Measurements from ENCODE around the gene GJA10.

GJA10 gene

DNA sequence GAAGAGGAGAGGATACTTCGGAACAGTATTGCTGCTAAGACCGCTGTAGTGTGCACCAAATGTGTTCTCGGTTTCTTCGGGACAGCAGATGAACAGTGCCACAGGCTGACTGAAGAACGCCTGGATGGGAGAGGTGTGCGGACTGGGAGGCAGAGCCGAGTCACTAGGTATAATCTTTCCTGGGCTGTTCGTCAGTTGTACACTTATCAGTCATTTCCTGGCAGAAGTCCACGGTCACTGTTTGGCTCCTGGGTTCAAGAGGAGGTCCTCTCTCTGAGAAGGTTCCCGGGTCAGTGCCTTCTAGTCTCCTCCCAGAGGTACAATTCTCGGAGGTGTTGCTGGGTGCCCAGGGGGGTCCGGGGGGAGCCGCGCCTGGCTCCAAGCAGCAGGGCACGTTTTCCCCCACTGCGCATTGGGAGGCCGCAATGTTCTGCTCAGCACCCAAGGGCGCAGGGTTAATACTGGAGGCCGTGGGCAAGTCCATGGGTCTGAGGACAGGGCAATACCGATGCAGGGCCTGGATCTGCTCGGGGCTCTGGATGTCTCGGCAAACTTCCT lies 38.1 kb downstream of the GJA10 start:
- no peak overlapping the region for H3K4me2 ChIP-seq (ENCODE audit: low read length)
- TF ChIP-seq EZH2phosphoT487 (IDR thresholded peaks at IDR 0.05; ENCODE audit: borderline replicate concordance, low read length), result no peak
- TF ChIP-seq, protein P1, sequence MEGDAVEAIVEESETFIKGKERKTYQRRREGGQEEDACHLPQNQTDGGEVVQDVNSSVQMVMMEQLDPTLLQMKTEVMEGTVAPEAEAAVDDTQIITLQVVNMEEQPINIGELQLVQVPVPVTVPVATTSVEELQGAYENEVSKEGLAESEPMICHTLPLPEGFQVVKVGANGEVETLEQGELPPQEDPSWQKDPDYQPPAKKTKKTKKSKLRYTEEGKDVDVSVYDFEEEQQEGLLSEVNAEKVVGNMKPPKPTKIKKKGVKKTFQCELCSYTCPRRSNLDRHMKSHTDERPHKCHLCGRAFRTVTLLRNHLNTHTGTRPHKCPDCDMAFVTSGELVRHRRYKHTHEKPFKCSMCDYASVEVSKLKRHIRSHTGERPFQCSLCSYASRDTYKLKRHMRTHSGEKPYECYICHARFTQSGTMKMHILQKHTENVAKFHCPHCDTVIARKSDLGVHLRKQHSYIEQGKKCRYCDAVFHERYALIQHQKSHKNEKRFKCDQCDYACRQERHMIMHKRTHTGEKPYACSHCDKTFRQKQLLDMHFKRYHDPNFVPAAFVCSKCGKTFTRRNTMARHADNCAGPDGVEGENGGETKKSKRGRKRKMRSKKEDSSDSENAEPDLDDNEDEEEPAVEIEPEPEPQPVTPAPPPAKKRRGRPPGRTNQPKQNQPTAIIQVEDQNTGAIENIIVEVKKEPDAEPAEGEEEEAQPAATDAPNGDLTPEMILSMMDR (IDR thresholded peaks at IDR 0.05; ENCODE audit: low read depth, low read length, poor library complexity, severe bottlenecking), result no peak
- no peaks in the 10 kb centered on the region for H3K4me1 ChIP-seq (ENCODE audit: control insufficient read depth, low read length)
- no peaks in the 10 kb centered on the region for H3K9me2 ChIP-seq (replicated peaks; ENCODE audit: control insufficient read depth, low read length)
- H3K9me3 ChIP-seq (ENCODE audit: control insufficient read depth, insufficient read depth, low read length), result no peaks in the 10 kb centered on the region
- H4K20me1 ChIP-seq (ENCODE audit: control insufficient read depth, insufficient read depth, low read depth, low read length), result peaks cover 28% of the 10 kb centered on the region
- H3F3A ChIP-seq (ENCODE audit: control insufficient read depth, insufficient read depth), result peaks cover 63% of the 10 kb centered on the region
- H3K36me3 ChIP-seq (ENCODE audit: control insufficient read depth, low read length), result peaks cover 97% of the 10 kb centered on the region
- peaks cover 16% of the 10 kb centered on the region; the same call in 1 of the 2 replicates for H3K79me2 ChIP-seq (ENCODE audit: control insufficient read depth, low read length)
- no peak overlapping the region for H3K4me3 ChIP-seq (ENCODE audit: low read length)
- no peak overlapping the region for H3K27ac ChIP-seq (ENCODE audit: low read depth, low read length)
- H3K27me3 ChIP-seq (ENCODE audit: control insufficient read depth, low read length), result no peaks in the 10 kb centered on the region

DNA sequence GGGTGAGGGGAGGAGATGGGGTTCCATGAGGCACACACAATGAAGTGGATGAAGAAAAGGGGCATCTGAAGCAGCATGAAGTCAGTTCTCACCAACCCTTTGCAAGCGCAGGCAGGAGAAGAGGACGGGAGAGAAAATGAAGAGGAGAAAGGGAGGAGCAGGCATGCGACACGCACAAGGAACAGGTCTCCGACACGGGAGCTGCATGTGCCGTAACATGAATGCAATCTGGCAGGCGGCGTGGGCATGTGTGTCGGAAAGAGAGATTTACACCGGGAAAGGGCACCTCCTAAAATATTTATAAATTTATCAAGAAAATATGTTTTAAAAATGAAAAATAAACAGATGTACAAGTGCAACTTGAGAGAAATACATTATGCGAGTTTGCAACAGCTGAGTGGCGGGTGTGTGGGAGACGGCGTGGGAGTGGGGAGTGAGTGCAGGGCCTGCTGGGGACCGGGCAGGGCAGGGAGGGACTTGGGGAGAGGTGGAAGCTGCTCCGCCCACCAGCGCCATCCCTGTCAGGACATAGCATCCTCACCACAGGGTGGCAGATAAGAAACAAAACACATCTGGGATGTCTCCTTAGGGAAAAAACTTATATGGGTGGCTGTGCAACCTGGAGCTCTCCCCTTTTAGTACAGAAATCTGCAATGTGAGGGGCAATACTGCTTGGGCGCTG lies 40.6 kb downstream of the GJA10 start:
- Histone ChIP-seq H3K9me3 (ENCODE audit: control insufficient read depth, insufficient read depth, low read length) (no peaks in the 10 kb centered on the region), H3K27ac (ENCODE audit: low read depth, low read length) (no peak overlapping the region), H3K4me1 (ENCODE audit: control insufficient read depth, low read length) (no peaks in the 10 kb centered on the region), H3K9me2 (replicated peaks; ENCODE audit: control insufficient read depth, low read length) (no peaks in the 10 kb centered on the region), H3K4me3 (ENCODE audit: low read length) (no peak overlapping the region), H3F3A (ENCODE audit: control insufficient read depth, insufficient read depth) (peaks cover 52% of the 10 kb centered on the region), H3K79me2 (ENCODE audit: control insufficient read depth, low read length) (peaks cover 29% of the 10 kb centered on the region), H4K20me1 (ENCODE audit: control insufficient read depth, insufficient read depth, low read depth, low read length) (peaks cover 33% of the 10 kb centered on the region), H3K27me3 (ENCODE audit: control insufficient read depth, low read length) (no peaks in the 10 kb centered on the region), H3K36me3 (ENCODE audit: control insufficient read depth, low read length) (peaks cover 96% of the 10 kb centered on the region), H3K4me2 (ENCODE audit: low read length) (no peak overlapping the region)
- TF ChIP-seq, protein P1 (IDR thresholded peaks at IDR 0.05; ENCODE audit: low read depth, low read length, poor library complexity, severe bottlenecking), result no peak
- TF ChIP-seq EZH2phosphoT487 (IDR thresholded peaks at IDR 0.05; ENCODE audit: borderline replicate concordance, low read length), result no peak

DNA sequence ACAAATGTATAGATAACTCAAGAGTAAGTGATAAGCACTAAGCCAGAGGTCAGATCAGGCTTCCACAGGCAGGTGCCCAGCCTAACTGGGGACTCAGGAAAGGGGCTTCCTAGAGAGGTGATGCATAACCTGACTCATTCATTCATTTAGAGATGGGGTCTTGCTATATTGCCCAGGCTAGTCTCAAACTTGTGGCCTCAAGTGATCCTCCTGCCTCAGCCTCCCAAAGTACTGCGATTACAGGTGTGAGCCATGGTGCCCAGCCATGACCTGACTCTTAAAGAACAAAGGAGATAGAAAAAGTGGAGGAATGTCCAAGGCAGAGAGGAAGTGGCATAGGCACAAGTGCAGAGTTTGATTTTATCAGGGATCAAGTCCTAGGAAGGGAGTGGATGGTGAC lies 41.9 kb downstream of the GJA10 start:
- H3K79me2 ChIP-seq (ENCODE audit: control insufficient read depth, low read length), result peaks cover 40% of the 10 kb centered on the region
- no peaks in the 10 kb centered on the region for H3K9me2 ChIP-seq (replicated peaks; ENCODE audit: control insufficient read depth, low read length)
- no peaks in the 10 kb centered on the region for H3K4me1 ChIP-seq (ENCODE audit: control insufficient read depth, low read length)
- H3K27ac ChIP-seq (ENCODE audit: low read depth, low read length), result no peak overlapping the region
- H3K4me3 ChIP-seq (ENCODE audit: low read length), result no peak overlapping the region
- H4K20me1 ChIP-seq (ENCODE audit: control insufficient read depth, insufficient read depth, low read depth, low read length), result peaks cover 32% of the 10 kb centered on the region
- peaks cover 51% of the 10 kb centered on the region for H3F3A ChIP-seq (ENCODE audit: control insufficient read depth, insufficient read depth)
- H3K9me3 ChIP-seq (ENCODE audit: control insufficient read depth, insufficient read depth, low read length), result no peaks in the 10 kb centered on the region
- no peak for TF ChIP-seq EZH2phosphoT487 (IDR thresholded peaks at IDR 0.05; ENCODE audit: borderline replicate concordance, low read length)
- TF ChIP-seq, protein P1 (IDR thresholded peaks at IDR 0.05; ENCODE audit: low read depth, low read length, poor library complexity, severe bottlenecking), result no peak
- H3K36me3 ChIP-seq (ENCODE audit: control insufficient read depth, low read length), result peaks cover 98% of the 10 kb centered on the region
- no peaks in the 10 kb centered on the region for H3K27me3 ChIP-seq (ENCODE audit: control insufficient read depth, low read length)
- no peak overlapping the region for H3K4me2 ChIP-seq (ENCODE audit: low read length)
